WTC11 (cell line): ENCODE measurements around the gene RXRA.

ENCODE experiments used
- CTCF ChIP-seq: fragments of 200-600 bp; IDR thresholded peaks from 2 replicates; pipeline ENCODE4 v1.8.0; 2022; ENCODE audit warnings: antibody characterized with exemption
- ETV6 ChIP-seq: sonication (generic); formaldehyde crosslinking; IDR thresholded peaks from 2 replicates; pipeline ENCODE4 v1.8.1; 2022; ENCODE audit warnings: mild to moderate bottlenecking, missing genetic modification reagents
- IRF1 ChIP-seq: sonication (generic); formaldehyde crosslinking; IDR thresholded peaks from 2 replicates; pipeline ENCODE4 v1.8.0; 2023; ENCODE audit warnings: missing genetic modification reagents
- KAT7 ChIP-seq: sonication (generic); formaldehyde crosslinking; IDR thresholded peaks from 2 replicates; pipeline ENCODE4 v1.8.1; 2023; ENCODE audit warnings: missing genetic modification reagents, mild to moderate bottlenecking, borderline replicate concordance
- NFATC4 ChIP-seq: fragments of 250-450 bp; sonication (Bioruptor Pico); IDR thresholded peaks from 2 replicates; pipeline ENCODE4 v1.9.0; 2021; ENCODE audit warnings: mild to moderate bottlenecking
- RORB ChIP-seq: fragments of 250-450 bp; sonication (Bioruptor Pico); IDR thresholded peaks from 2 replicates; pipeline ENCODE4 v1.9.0; 2021; ENCODE audit warnings: mild to moderate bottlenecking
- SP1 ChIP-seq: sonication (generic); formaldehyde crosslinking; conservative IDR thresholded peaks from 2 replicates; pipeline ENCODE4 v1.8.1; 2022; ENCODE audit warnings: missing genetic modification reagents
- ZSCAN18 ChIP-seq: fragments of 250-450 bp; sonication (Bioruptor Pico); IDR thresholded peaks from 2 replicates; pipeline ENCODE4 v2.1.2; 2022; ENCODE audit warnings: mild to moderate bottlenecking, moderate library complexity

- TF ChIP-seq SP1 (no peak), KAT7 (CRISPR knock-in tag) (no peak), ZSCAN18 (CRISPR knock-in tag) (no peak), ETV6 (no peak), RORB (CRISPR knock-in tag) (no peak), NFATC4 (CRISPR knock-in tag) (no peak), IRF1 (CRISPR knock-in tag) (no peak), CTCF (no peak)
Observed at GRCh38 chr9:134366223-134367031, 40.2 kb downstream of the RXRA start.
